ENCODE results near the gene PRKN. TPM values are rescaled to one million over a fixed set of nuclear protein-coding genes. Genes with fewer than 3 reads are reported as not detected.

The PRKN gene
- total RNA-seq, 1 donor from 2014 or later: 2.8 TPM

GRCh38 chr6:161711938-161712337 is 1015.6 kb downstream of the PRKN start:
- no peak overlapping the region for H3K27ac ChIP-seq
- Mint-ChIP-seq H3K27ac (no peak overlapping the region), H3K4me1 (peaks cover 16% of the 10 kb centered on the region), H3K9me3 (peaks cover 5% of the 10 kb centered on the region), H3K27me3 (ENCODE audit: insufficient read depth, low read depth) (peaks cover 4% of the 10 kb centered on the region), H3K36me3 (no peaks in the 10 kb centered on the region), H3K4me3 (no peak overlapping the region)
- no peaks in the 10 kb centered on the region for H4K20me1 ChIP-seq (ENCODE audit: low read depth)
- TF ChIP-seq EZH2phosphoT487 (IDR thresholded peaks at IDR 0.05): no peak
- TF ChIP-seq, protein P1, sequence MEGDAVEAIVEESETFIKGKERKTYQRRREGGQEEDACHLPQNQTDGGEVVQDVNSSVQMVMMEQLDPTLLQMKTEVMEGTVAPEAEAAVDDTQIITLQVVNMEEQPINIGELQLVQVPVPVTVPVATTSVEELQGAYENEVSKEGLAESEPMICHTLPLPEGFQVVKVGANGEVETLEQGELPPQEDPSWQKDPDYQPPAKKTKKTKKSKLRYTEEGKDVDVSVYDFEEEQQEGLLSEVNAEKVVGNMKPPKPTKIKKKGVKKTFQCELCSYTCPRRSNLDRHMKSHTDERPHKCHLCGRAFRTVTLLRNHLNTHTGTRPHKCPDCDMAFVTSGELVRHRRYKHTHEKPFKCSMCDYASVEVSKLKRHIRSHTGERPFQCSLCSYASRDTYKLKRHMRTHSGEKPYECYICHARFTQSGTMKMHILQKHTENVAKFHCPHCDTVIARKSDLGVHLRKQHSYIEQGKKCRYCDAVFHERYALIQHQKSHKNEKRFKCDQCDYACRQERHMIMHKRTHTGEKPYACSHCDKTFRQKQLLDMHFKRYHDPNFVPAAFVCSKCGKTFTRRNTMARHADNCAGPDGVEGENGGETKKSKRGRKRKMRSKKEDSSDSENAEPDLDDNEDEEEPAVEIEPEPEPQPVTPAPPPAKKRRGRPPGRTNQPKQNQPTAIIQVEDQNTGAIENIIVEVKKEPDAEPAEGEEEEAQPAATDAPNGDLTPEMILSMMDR (IDR thresholded peaks at IDR 0.05): no peak
- no peak for TF ChIP-seq EZH2 (IDR thresholded peaks at IDR 0.05)
- no peaks in the 10 kb centered on the region for H3F3A ChIP-seq (ENCODE audit: low read depth)
- no peak overlapping the region for H3K4me3 ChIP-seq
- H3K4me2 ChIP-seq: no peak overlapping the region
- peaks cover 7% of the 10 kb centered on the region for H3K4me1 ChIP-seq
- H3K79me2 ChIP-seq (ENCODE audit: low read depth): no peaks in the 10 kb centered on the region
- no peak overlapping the region for H2AFZ ChIP-seq (replicated peaks)
- no peaks in the 10 kb centered on the region for H3K36me3 ChIP-seq
- H3K9ac ChIP-seq: no peak overlapping the region
- no peak for DNase-seq (ENCODE audit: low spot score)
- H3K27me3 ChIP-seq: no peaks in the 10 kb centered on the region
- no peaks in the 10 kb centered on the region for H3K9me3 ChIP-seq (ENCODE audit: low read depth)

DNA sequence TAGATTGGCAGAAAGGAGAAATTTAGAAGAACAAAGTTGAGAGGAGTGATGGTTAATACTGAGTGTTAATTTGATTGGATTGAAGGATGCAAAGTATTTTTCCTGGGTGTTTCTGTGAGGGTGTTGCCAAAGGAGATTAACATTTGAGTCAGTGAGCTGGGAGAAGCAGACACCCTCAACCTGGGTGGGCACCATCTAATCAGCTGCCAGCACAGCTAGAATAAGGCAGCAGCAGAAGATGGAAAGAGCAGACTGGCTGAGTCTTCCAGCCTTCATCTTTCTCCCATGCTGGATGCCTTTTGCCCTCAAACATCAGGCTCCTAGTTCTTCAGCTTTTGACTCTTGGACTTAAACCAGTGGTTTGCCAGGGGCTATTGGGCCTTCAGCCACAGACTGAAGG is 1016.1 kb downstream of the PRKN start:
- Mint-ChIP-seq H3K36me3 (no peaks in the 10 kb centered on the region), H3K4me1 (peaks cover 13% of the 10 kb centered on the region), H3K27me3 (ENCODE audit: insufficient read depth, low read depth) (peaks cover 4% of the 10 kb centered on the region), H3K9me3 (peaks cover 5% of the 10 kb centered on the region), H3K27ac (no peak overlapping the region), H3K4me3 (no peak overlapping the region)
- no peaks in the 10 kb centered on the region for H3K9me3 ChIP-seq (ENCODE audit: low read depth)
- H3K27me3 ChIP-seq: no peaks in the 10 kb centered on the region
- no peaks in the 10 kb centered on the region for H3F3A ChIP-seq (ENCODE audit: low read depth)
- TF ChIP-seq EZH2 (IDR thresholded peaks at IDR 0.05): no peak
- TF ChIP-seq EZH2phosphoT487 (IDR thresholded peaks at IDR 0.05): no peak
- TF ChIP-seq, protein P1 (IDR thresholded peaks at IDR 0.05): no peak
- H3K4me2 ChIP-seq: no peak overlapping the region
- no peaks in the 10 kb centered on the region for H3K36me3 ChIP-seq
- no peak for DNase-seq (ENCODE audit: low spot score)
- H3K79me2 ChIP-seq (ENCODE audit: low read depth): no peaks in the 10 kb centered on the region
- H3K27ac ChIP-seq: no peak overlapping the region
- H3K4me1 ChIP-seq: peaks cover 7% of the 10 kb centered on the region
- no peak overlapping the region for H3K9ac ChIP-seq
- no peak overlapping the region for H3K4me3 ChIP-seq
- H4K20me1 ChIP-seq (ENCODE audit: low read depth): no peaks in the 10 kb centered on the region
- H2AFZ ChIP-seq (replicated peaks): no peak overlapping the region

GRCh38 chr6:161710698-161711097 is 1016.9 kb downstream of the PRKN start:
- H3F3A ChIP-seq (ENCODE audit: low read depth): no peaks in the 10 kb centered on the region
- peaks cover 12% of the 10 kb centered on the region for H3K4me1 ChIP-seq
- Mint-ChIP-seq H3K9me3 (peaks cover 5% of the 10 kb centered on the region), H3K4me1 (peaks cover 17% of the 10 kb centered on the region), H3K36me3 (no peaks in the 10 kb centered on the region), H3K27me3 (ENCODE audit: insufficient read depth, low read depth) (peaks cover 4% of the 10 kb centered on the region), H3K27ac (no peak overlapping the region), H3K4me3 (no peak overlapping the region)
- no peak overlapping the region for H3K9ac ChIP-seq
- no peaks in the 10 kb centered on the region for H3K27me3 ChIP-seq
- H4K20me1 ChIP-seq (ENCODE audit: low read depth): no peaks in the 10 kb centered on the region
- H3K4me3 ChIP-seq: no peak overlapping the region
- H3K4me2 ChIP-seq: no peak overlapping the region
- no peaks in the 10 kb centered on the region for H3K36me3 ChIP-seq
- no peak overlapping the region for H3K27ac ChIP-seq
- H2AFZ ChIP-seq (replicated peaks): no peak overlapping the region
- DNase-seq (ENCODE audit: low spot score): no peak
- no peaks in the 10 kb centered on the region for H3K9me3 ChIP-seq (ENCODE audit: low read depth)
- no peaks in the 10 kb centered on the region for H3K79me2 ChIP-seq (ENCODE audit: low read depth)
- TF ChIP-seq, protein P1 (IDR thresholded peaks at IDR 0.05): no peak
- TF ChIP-seq EZH2phosphoT487 (IDR thresholded peaks at IDR 0.05) (no peak), EZH2 (IDR thresholded peaks at IDR 0.05) (no peak)

Measured in neural progenitor cell (in vitro differentiated cells).